22Rv1 (cell line): ENCODE data around the gene RHD.
"Not testable (repeated sequence)": the region's sequence is repeated elsewhere in the genome, so short reads cannot be mapped to it uniquely, and the experiment has no call there.

Experiments
- ZFX ChIP-seq: fragments of 450-650 bp; IDR thresholded peaks from 2 replicates; pipeline ENCODE4 v1.6.1; 2017; ENCODE audit warnings: antibody characterized with exemption, borderline replicate concordance
- TF ChIP-seq, protein P1 (sequence below): fragments of 450-650 bp; IDR thresholded peaks from 2 replicates; pipeline ENCODE4 v1.5.1; 2017; ENCODE audit warnings: mild to moderate bottlenecking

- TF ChIP-seq, protein P1, sequence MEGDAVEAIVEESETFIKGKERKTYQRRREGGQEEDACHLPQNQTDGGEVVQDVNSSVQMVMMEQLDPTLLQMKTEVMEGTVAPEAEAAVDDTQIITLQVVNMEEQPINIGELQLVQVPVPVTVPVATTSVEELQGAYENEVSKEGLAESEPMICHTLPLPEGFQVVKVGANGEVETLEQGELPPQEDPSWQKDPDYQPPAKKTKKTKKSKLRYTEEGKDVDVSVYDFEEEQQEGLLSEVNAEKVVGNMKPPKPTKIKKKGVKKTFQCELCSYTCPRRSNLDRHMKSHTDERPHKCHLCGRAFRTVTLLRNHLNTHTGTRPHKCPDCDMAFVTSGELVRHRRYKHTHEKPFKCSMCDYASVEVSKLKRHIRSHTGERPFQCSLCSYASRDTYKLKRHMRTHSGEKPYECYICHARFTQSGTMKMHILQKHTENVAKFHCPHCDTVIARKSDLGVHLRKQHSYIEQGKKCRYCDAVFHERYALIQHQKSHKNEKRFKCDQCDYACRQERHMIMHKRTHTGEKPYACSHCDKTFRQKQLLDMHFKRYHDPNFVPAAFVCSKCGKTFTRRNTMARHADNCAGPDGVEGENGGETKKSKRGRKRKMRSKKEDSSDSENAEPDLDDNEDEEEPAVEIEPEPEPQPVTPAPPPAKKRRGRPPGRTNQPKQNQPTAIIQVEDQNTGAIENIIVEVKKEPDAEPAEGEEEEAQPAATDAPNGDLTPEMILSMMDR, result not testable (repeated sequence)
- not testable (repeated sequence) for TF ChIP-seq ZFX
Observed at GRCh38 chr1:25278358-25278757, 6.0 kb downstream of the RHD start.
